ENCODE results near the gene MSN. TPM values are rescaled to one million over a fixed set of nuclear protein-coding genes. Genes with fewer than 3 reads are reported as not detected.

MSN gene
- total and polyA plus RNA-seq, 10 of the 15 experiments (the other 5 are each of a cell fraction or from before 2014, with no cell fraction given): 93.8 to 432 (median 270) TPM

DNA sequence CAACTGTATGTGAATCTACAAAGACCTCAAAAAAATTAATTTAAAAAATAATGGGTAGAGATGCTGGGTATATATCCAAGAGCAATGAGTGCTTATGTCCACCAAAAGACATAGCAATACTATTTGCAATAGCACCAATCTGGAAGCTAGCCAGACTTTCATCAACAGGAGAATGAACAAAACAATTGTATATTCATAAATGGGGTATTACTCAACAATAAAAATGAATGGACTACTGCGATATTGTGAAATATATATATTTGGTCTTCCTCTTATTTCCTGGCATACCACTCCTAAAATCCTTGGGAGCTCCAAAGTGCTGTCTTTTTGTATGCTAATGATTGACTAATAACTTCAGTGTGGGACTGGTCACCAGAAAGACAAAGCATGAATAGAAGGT lies 77.5 kb downstream of the MSN start:
- DNase-seq (ENCODE audit: low read depth, low spot score) (no peak), FAIRE-seq (no peak), ATAC-seq (peak; percentile 51)
- RAD21 ChIA-PET (ENCODE audit: unreplicated experiment): interaction anchor here (0.7 to 1.2 kb wide), 4 partner anchors 19 to 273 kb away, joined by 3 to 4 read pairs (median 3); no protein-coding TSS in a partner anchor
- intact Hi-C loops (cut with micrococcal nuclease; ENCODE audit: unreplicated experiment) (loop anchor here (1.0 to 5.0 kb wide), 4 partner anchors 82 to 366 kb away; no protein-coding TSS in a partner anchor), in situ Hi-C loops (cut with MboI) (no loop called here)
- no peaks in the 10 kb centered on the region for H3K79me2 ChIP-seq (ENCODE audit: control insufficient read depth, insufficient read depth, low read length)
- no peaks in the 10 kb centered on the region for H4K20me1 ChIP-seq (ENCODE audit: control insufficient read depth, insufficient read depth)
- no peak overlapping the region for H3K4me3 ChIP-seq
- H3K27me3 ChIP-seq (replicated peaks in 1 of 2; ENCODE audit: control insufficient read depth in 2 of 2, insufficient read depth in 2 of 2, low read length in 1 of 2): no peaks in the 10 kb centered on the region
- no peaks in the 10 kb centered on the region for H3K9me3 ChIP-seq (replicated peaks; ENCODE audit: control insufficient read depth, insufficient read depth, low read length)
- H3K36me3 ChIP-seq (ENCODE audit: control insufficient read depth in 2 of 2, insufficient read depth in 2 of 2, low read length in 1 of 2): peaks cover 0 to 5% of the 10 kb centered on the region in 2 experiments; a peak in 2 of 4 replicates
- 61% methylated on average over 1 of the region's 1 CpG for WGBS (ENCODE audit: insufficient coverage, insufficient replicate concordance, low lambda C conversion rate, missing lambda C conversion rate)
- no peak overlapping the region for H3K27ac ChIP-seq (ENCODE audit: control insufficient read depth, insufficient read depth)
- no peaks in the 10 kb centered on the region for H3K4me1 ChIP-seq (ENCODE audit: control insufficient read depth, insufficient read depth, low read length)
- SMC1A ChIA-PET (ENCODE audit: uncharacterized antibody, unreplicated experiment): interaction anchor here (0.6 to 2.1 kb wide), 5 partner anchors 8 to 276 kb away, joined by 3 to 5 read pairs (median 3); no protein-coding TSS in a partner anchor
- no TSS peak for BruUV-seq (replicated peaks)
- POLR2A ChIA-PET: no interaction called here
- no peak overlapping the region for H3K4me2 ChIP-seq (ENCODE audit: control insufficient read depth, insufficient read depth)
- TF ChIP-seq GABPA (IDR thresholded peaks at IDR 0.05; ENCODE audit: low read depth) (no peak), TBL1XR1 (IDR thresholded peaks at IDR 0.05; ENCODE audit: low read depth, low read length) (no peak), MYB (IDR thresholded peaks at IDR 0.05; ENCODE audit: borderline replicate concordance, low read depth, low read length) (no peak), NFIC (IDR thresholded peaks at IDR 0.05; ENCODE audit: low read depth, low read length) (no peak), SIN3A (IDR thresholded peaks at IDR 0.05; ENCODE audit: low read depth, low read length) (no peak), ATF7 (IDR thresholded peaks at IDR 0.05; ENCODE audit: low read depth) (no peak), BCL3 (IDR thresholded peaks at IDR 0.05; ENCODE audit: borderline replicate concordance, insufficient read depth, low read depth, low read length, poor library complexity, severe bottlenecking) (no peak), ZNF687 (IDR thresholded peaks at IDR 0.05) (no peak), POLR2AphosphoS5 (IDR thresholded peaks at IDR 0.05; ENCODE audit: low read length) (no peak), CBX5 (IDR thresholded peaks at IDR 0.05; ENCODE audit: low read depth) (no peak), TARDBP (IDR thresholded peaks at IDR 0.05; ENCODE audit: borderline replicate concordance) (no peak), EP300 (IDR thresholded peaks at IDR 0.05; ENCODE audit: borderline replicate concordance in 1 of 2, control insufficient read depth in 1 of 2, low read depth in 2 of 2, low read length in 2 of 2) (no peak), CREB1 (IDR thresholded peaks at IDR 0.05; ENCODE audit: low read depth) (no peak), EED (IDR thresholded peaks at IDR 0.05; ENCODE audit: low read depth) (no peak), PAX5 (IDR thresholded peaks at IDR 0.05; ENCODE audit: borderline replicate concordance, low read depth, low read length) (no peak), NBN (IDR thresholded peaks at IDR 0.05) (no peak)
- no peak overlapping the region for H2AFZ ChIP-seq (ENCODE audit: control insufficient read depth, low read depth, low read length)
- CTCF ChIA-PET: interaction anchor here (0.7 to 1.9 kb wide), 6 partner anchors 67 to 663 kb away, joined by 3 to 11 read pairs (median 3); no protein-coding TSS in a partner anchor
- no peak overlapping the region for H3K9ac ChIP-seq (ENCODE audit: control insufficient read depth, insufficient read depth, low read length)

All from GM12878 (cell line).